ENCODE results near the gene EHD1. TPM values are rescaled to one million over a fixed set of nuclear protein-coding genes. Genes with fewer than 3 reads are reported as not detected.

Gene EHD1
- total and polyA plus RNA-seq, 2 of the 8 experiments (the other 6 are each of a cell fraction or from before 2014, with no cell fraction given): 31.5 to 42.9 TPM

- DNase-seq (ENCODE audit: low read depth in 1 of 2, low spot score in 2 of 2): no peak
- H3K23ac ChIP-seq (ENCODE audit: insufficient read length): no peak overlapping the region
Observed at GRCh38 chr11:64805481-64805880, 72.9 kb downstream of the EHD1 start.

More at GRCh38 chr11:64805481-64805880, 72.9 kb downstream of the EHD1 start:
- H3K18ac ChIP-seq (ENCODE audit: extremely low read depth, low read length): no peak overlapping the region
- H3K9ac ChIP-seq (replicated peaks in 1 of 4; ENCODE audit: extremely low read depth in 1 of 4, low read depth in 3 of 4, low read length in 3 of 4): no peak overlapping the region
- H4K20me1 ChIP-seq (replicated peaks in 1 of 2; ENCODE audit: control insufficient read depth in 1 of 2, insufficient read depth in 2 of 2, low read length in 2 of 2): peaks cover 0 to 11% of the 10 kb centered on the region in 2 experiments
- H3K14ac ChIP-seq (ENCODE audit: insufficient read length): no peak overlapping the region
- no peak overlapping the region for H3K4ac ChIP-seq (replicated peaks; ENCODE audit: insufficient read length, low read depth, low read length)
- H2BK120ac ChIP-seq (replicated peaks; ENCODE audit: low read depth, low read length): no peak overlapping the region
- peaks cover 7 to 14% (median 10%) of the 10 kb centered on the region in 4 experiments; a peak in 6 of 8 replicates for H3K36me3 ChIP-seq (ENCODE audit: control insufficient read depth in 2 of 4, insufficient read depth in 4 of 4, low read length in 3 of 4)
- H3K27ac ChIP-seq (ENCODE audit: low read depth, low read length): no peak overlapping the region
- H3K4me1 ChIP-seq (replicated peaks in 1 of 4; ENCODE audit: control insufficient read depth in 3 of 4, insufficient read depth in 4 of 4, low read length in 3 of 4): peaks cover 0 to 16% (median 9%) of the 10 kb centered on the region in 4 experiments; a peak in 6 of 7 replicates
- FAIRE-seq: no peak
- 98% methylated on average over 8 of the region's 9 CpGs; no CpG with 5 or more reads in 1 of the 2 experiments for WGBS, 2 experiments (ENCODE audit: extremely low coverage in 1 of 2, insufficient coverage in 1 of 2, insufficient read length in 1 of 2, insufficient replicate concordance in 2 of 2, low coverage in 1 of 2, low lambda C conversion rate in 2 of 2, missing lambda C conversion rate in 1 of 2)
- no peak overlapping the region for H4K5ac ChIP-seq (ENCODE audit: insufficient read length, low read depth, low read length)
- H3K4me2 ChIP-seq (ENCODE audit: insufficient read depth in 1 of 2, low read depth in 2 of 2, low read length in 2 of 2): no peak overlapping the region
- H2BK15ac ChIP-seq (ENCODE audit: low read length): no peak overlapping the region
- no peaks in the 10 kb centered on the region; a peak in 1 of 4 replicates for H3K79me2 ChIP-seq (ENCODE audit: control insufficient read depth in 1 of 2, insufficient read depth in 2 of 2, low read length in 2 of 2)
- no peak overlapping the region for H2BK5ac ChIP-seq (ENCODE audit: low read depth, low read length)
- no peak overlapping the region for H2BK12ac ChIP-seq (ENCODE audit: low read depth, low read length)
- no peak overlapping the region for H3K4me3 ChIP-seq (ENCODE audit: extremely low read depth in 1 of 4, insufficient read depth in 2 of 4, low read depth in 3 of 4, low read length in 4 of 4)
- H4K91ac ChIP-seq (replicated peaks; ENCODE audit: insufficient read length, low read length): no peak overlapping the region
- no peak overlapping the region for H2BK20ac ChIP-seq (ENCODE audit: low read length)
- H2AK5ac ChIP-seq (ENCODE audit: low read depth, low read length): no peak overlapping the region
- H3K27me3 ChIP-seq (replicated peaks in 1 of 4; ENCODE audit: control insufficient read depth in 3 of 4, extremely low read depth in 1 of 4, insufficient read depth in 3 of 4, low read length in 3 of 4): no peaks in the 10 kb centered on the region
- POLR2A ChIA-PET (ENCODE audit: partially characterized antibody): interaction anchor here (1.0 to 2.2 kb wide), 2 partner anchors 11 to 19 kb away, joined by 3 to 5 read pairs; no protein-coding TSS in a partner anchor
- no peak overlapping the region for H2AFZ ChIP-seq (ENCODE audit: low read length)
- H3K23me2 ChIP-seq (ENCODE audit: low read depth, low read length): peaks cover 17% of the 10 kb centered on the region; the same call in 1 of the 2 replicates
- no peak overlapping the region for H3K56ac ChIP-seq (replicated peaks; ENCODE audit: insufficient read length, low read depth, low read length)
- no peak for TF ChIP-seq ASH2L (IDR thresholded peaks at IDR 0.05; ENCODE audit: low read length)
- TF ChIP-seq TAF1 (IDR thresholded peaks at IDR 0.05; ENCODE audit: low read depth, low read length): no peak
- no peak for TF ChIP-seq GABPA (IDR thresholded peaks at IDR 0.05; ENCODE audit: borderline replicate concordance, insufficient read depth, low read length)
- no peak for TF ChIP-seq KDM5A (IDR thresholded peaks at IDR 0.05; ENCODE audit: low read length)
- TF ChIP-seq TCF12 (IDR thresholded peaks at IDR 0.05; ENCODE audit: low read depth, low read length): no peak
- no peak for TF ChIP-seq RXRA (IDR thresholded peaks at IDR 0.05; ENCODE audit: insufficient read depth, low read depth, low read length)
- TF ChIP-seq SP2 (IDR thresholded peaks at IDR 0.05; ENCODE audit: low read length): no peak
- TF ChIP-seq NANOG (IDR thresholded peaks at IDR 0.05; ENCODE audit: insufficient read depth, low read depth, low read length, poor library complexity, severe bottlenecking): no peak
- TF ChIP-seq TEAD4 (IDR thresholded peaks at IDR 0.05; ENCODE audit: low read depth, low read length): no peak
- no peak for TF ChIP-seq BRCA1 (IDR thresholded peaks at IDR 0.05; ENCODE audit: low read depth, low read length)
- no peak for TF ChIP-seq ATF3 (IDR thresholded peaks at IDR 0.05; ENCODE audit: insufficient read depth, low read depth, low read length)
- no peak for TF ChIP-seq RAD21 (IDR thresholded peaks at IDR 0.05 in 1 of 2, conservative IDR thresholded peaks at IDR 0.05 in 1 of 2; ENCODE audit: low read depth in 2 of 2, low read length in 2 of 2)
- TF ChIP-seq EZH2 (IDR thresholded peaks at IDR 0.05; ENCODE audit: low read depth, low read length, severe bottlenecking): no peak
- H4K8ac ChIP-seq (ENCODE audit: extremely low read depth, insufficient read depth, low read length): no peak overlapping the region; the same call in 1 of the 2 replicates
- CTCF ChIA-PET (ENCODE audit: partially characterized antibody): interaction anchor here (0.7 kb wide), 1 partner anchor 17 kb away, joined by 3 read pairs; no protein-coding TSS in a partner anchor
- peaks cover 2% of the 10 kb centered on the region for H3K79me1 ChIP-seq (ENCODE audit: low read depth, low read length)
- no peaks in the 10 kb centered on the region for H3K9me3 ChIP-seq (ENCODE audit: insufficient read depth in 2 of 2, low read depth in 1 of 2, low read length in 1 of 2)
